Natural killer cell (primary cell): Measurements from ENCODE around the gene AGPAT2. TPM values are rescaled to one million over a fixed set of nuclear protein-coding genes. Genes with fewer than 3 reads are reported as not detected.

ENCODE experiments used
- ATAC-seq, 3 donors: fragments of 150-1000 bp in 2 of 3; fragments of 200-7000 bp in 1 of 3; cut with Tn5 transposase; 1 replicate in 1 of 3; 2 replicates in 2 of 3; pipeline ENCODE4 v1.10.0; 2021; ENCODE audit warnings: mild to moderate bottlenecking in 2 of 3, moderate library complexity in 2 of 3
- DNase-seq, 2 donors: peaks; one replicate each; pipeline versions ENCODE4 v3.0.0 to v3.0.0-alpha.2; 2013 to 2021; ENCODE audit warnings: mixed read lengths in 1 of 2
- H3K27ac ChIP-seq: one replicate; pipeline ENCODE4 v1.5.1; 2013; ENCODE audit warnings: mild to moderate bottlenecking, low read length
- H3K27me3 ChIP-seq: one replicate; pipeline ENCODE4 v1.6.1; 2013; ENCODE audit warnings: low read length; ENCODE audit not compliant: control insufficient read depth, insufficient read depth
- H3K36me3 ChIP-seq: one replicate; pipeline ENCODE4 v1.6.1; 2013; ENCODE audit warnings: low read length; ENCODE audit not compliant: control insufficient read depth, insufficient read depth
- H3K4me1 ChIP-seq: one replicate; pipeline ENCODE4 v1.6.1; 2013; ENCODE audit warnings: low read length; ENCODE audit not compliant: control insufficient read depth, insufficient read depth
- H3K4me3 ChIP-seq: one replicate; pipeline ENCODE4 v1.5.1; 2013; ENCODE audit warnings: low read length
- H3K9me3 ChIP-seq: one replicate; pipeline ENCODE4 v1.6.1; 2013; ENCODE audit warnings: low read length; ENCODE audit not compliant: control insufficient read depth, insufficient read depth
- H3K27ac Mint-ChIP-seq, 2 donors: one replicate each; pipeline ENCODE4 v1.8.0; 2022; ENCODE audit warnings: mild to moderate bottlenecking in 2 of 2, mixed read lengths in 2 of 2, moderate library complexity in 1 of 2
- H3K27me3 Mint-ChIP-seq, 2 donors: one replicate each; pipeline ENCODE4 v1.8.0; 2022; ENCODE audit warnings: low read depth in 2 of 2, mixed read lengths in 2 of 2
- H3K36me3 Mint-ChIP-seq: one replicate; pipeline ENCODE4 v1.8.0; 2022; ENCODE audit warnings: mixed read lengths
- H3K4me1 Mint-ChIP-seq, 2 donors: one replicate each; pipeline ENCODE4 v1.8.0; 2022; ENCODE audit warnings: mixed read lengths in 2 of 2
- H3K4me3 Mint-ChIP-seq: one replicate; pipeline ENCODE4 v1.8.0; 2022; ENCODE audit warnings: mild to moderate bottlenecking, moderate library complexity, mixed read lengths
- H3K9me3 Mint-ChIP-seq, 2 donors: one replicate each; pipeline ENCODE4 v1.8.0; 2022; ENCODE audit warnings: mixed read lengths in 2 of 2
- CTCF ChIP-seq: fragments of 200-600 bp; IDR thresholded peaks from one replicate; pipeline ENCODE4 v1.8.0; 2022; ENCODE audit warnings: antibody characterized with exemption
- WGBS: methylation state at CpG from one replicate; pipeline ENCODE4 v1.1.7; 2013; ENCODE audit warnings: missing lambda C conversion rate; ENCODE audit not compliant: insufficient coverage; 5-methylcytosine and 5-hydroxymethylcytosine counted together
- intact Hi-C: fragments of 100-400 bp; cut with micrococcal nuclease; formaldehyde crosslinking; loops from one replicate; pipeline ENCODE4 v1.14.2; 2022
- total RNA-seq, 4 donors: library from RNA; stranded (reverse); fragments of 120-200 nt in 1 of 4; gene quantifications; one replicate each; pipeline versions ENCODE4 v1.2.3 to v1.2.4, GENCODE V29; 2013 to 2022

The AGPAT2 gene
- total RNA-seq, 3 donors from 2014 or later (not counting 1 experiment from before 2014, with no cell fraction given): 10.3 to 19.4 (median 12.0) TPM

GRCh38 chr9:136701668-136702053 lies 14.4 kb upstream of the AGPAT2 start:
- no peak for TF ChIP-seq CTCF
- DNase-seq (no peak), ATAC-seq (peak in 1 of 3 donors; percentile 3)
- intact Hi-C loops: loop anchor here (2.0 kb wide), 1 partner anchor 25 kb away; no protein-coding TSS in a partner anchor
- peaks cover 7% of the 10 kb centered on the region for H3K27me3 ChIP-seq
- no peak overlapping the region for H3K4me3 ChIP-seq
- H3K4me3 Mint-ChIP-seq: peak overlapping the region; percentile 59
- H3K36me3 Mint-ChIP-seq: no peaks in the 10 kb centered on the region
- H3K36me3 ChIP-seq: no peaks in the 10 kb centered on the region
- peaks cover 8 to 12% of the 10 kb centered on the region in 2 donors for H3K4me1 Mint-ChIP-seq
- 33% methylated on average over 7 of the region's 10 CpGs for WGBS
- H3K27ac Mint-ChIP-seq: peak overlapping the region; percentile 67 to 89
- no peak overlapping the region for H3K27ac ChIP-seq
- peaks cover 31% of the 10 kb centered on the region for H3K4me1 ChIP-seq
- peaks cover 19% of the 10 kb centered on the region in 2 donors for H3K27me3 Mint-ChIP-seq
- no peaks in the 10 kb centered on the region for H3K9me3 Mint-ChIP-seq
- H3K9me3 ChIP-seq: no peaks in the 10 kb centered on the region

DNA sequence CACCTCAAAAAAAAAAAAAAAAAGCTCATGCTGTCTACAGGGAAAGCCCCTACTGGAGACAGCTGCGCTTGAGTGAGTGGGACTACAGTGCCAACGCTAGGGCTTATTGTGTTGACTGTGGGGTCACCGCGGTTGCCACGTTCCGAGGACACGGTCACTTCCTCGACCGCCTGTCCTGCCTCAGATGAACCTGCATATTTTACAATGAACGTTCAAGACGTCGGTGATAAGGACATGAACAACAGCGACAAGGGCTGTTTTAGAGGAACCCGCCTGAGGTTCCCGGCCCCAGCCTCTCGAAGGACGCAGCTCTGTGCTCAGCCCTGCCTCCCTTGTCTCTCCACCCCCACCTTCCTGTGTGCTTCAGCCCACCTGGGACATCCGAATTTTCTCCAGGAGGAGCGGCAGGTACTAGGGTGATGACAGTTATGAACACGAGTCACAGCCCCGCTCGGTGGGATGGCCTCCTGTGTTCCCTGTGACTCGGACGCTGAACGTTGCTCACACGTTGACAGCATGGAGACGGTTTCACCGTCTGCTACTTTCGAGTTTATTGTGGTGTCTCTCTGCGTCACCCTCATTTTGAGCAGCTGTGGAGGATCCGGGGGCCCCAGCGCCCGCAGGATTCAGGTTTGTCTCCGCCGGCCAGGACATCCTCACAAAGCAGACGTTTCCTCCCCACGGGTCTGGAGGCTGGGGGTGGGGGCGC lies 13.9 kb upstream of the AGPAT2 start:
- WGBS: under 1% methylated on average over 38 of the region's 38 CpGs
- Histone ChIP-seq H3K36me3 (no peaks in the 10 kb centered on the region), H3K9me3 (no peaks in the 10 kb centered on the region), H3K27me3 (peaks cover 7% of the 10 kb centered on the region), H3K4me3 (peak overlapping the region; percentile 4), H3K27ac (no peak overlapping the region), H3K4me1 (peaks cover 32% of the 10 kb centered on the region)
- peak; percentile 79 to 91 (median 80) for ATAC-seq
- peaks cover 19% of the 10 kb centered on the region in 2 donors for H3K27me3 Mint-ChIP-seq
- H3K27ac Mint-ChIP-seq: peak overlapping the region; percentile 67 to 89
- H3K4me3 Mint-ChIP-seq: peak overlapping the region; percentile 59
- no peak for TF ChIP-seq CTCF
- H3K9me3 Mint-ChIP-seq: no peaks in the 10 kb centered on the region
- intact Hi-C loops: loop anchor here (2.0 kb wide), 1 partner anchor 26 kb away; no protein-coding TSS in a partner anchor
- peaks cover 8 to 12% of the 10 kb centered on the region in 2 donors for H3K4me1 Mint-ChIP-seq
- DNase-seq: peak; percentile 60 to 76
- no peaks in the 10 kb centered on the region for H3K36me3 Mint-ChIP-seq

DNA sequence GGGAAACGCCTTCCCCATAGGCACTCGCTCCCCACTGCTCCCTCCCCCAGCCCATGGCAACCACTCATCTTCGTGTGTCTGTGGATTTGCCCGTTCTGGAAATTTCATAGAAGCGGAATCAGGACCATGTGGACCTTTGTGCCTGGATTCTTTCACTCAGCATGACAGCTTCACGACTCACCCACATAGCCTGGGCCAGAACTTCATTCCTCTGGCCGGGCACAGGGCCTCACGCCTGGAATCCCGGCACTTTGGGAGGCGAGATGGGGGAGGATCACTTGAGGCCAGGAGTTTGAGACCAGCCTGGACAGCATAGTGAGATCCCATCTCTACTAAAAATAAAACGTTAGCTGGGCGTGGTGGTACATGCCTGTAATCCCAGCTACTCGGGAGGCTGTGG lies 13.0 kb upstream of the AGPAT2 start:
- peaks cover 15% of the 10 kb centered on the region in 2 donors for H3K27me3 Mint-ChIP-seq
- H3K4me1 Mint-ChIP-seq: peaks cover 8 to 12% of the 10 kb centered on the region in 2 donors
- no peaks in the 10 kb centered on the region for H3K9me3 Mint-ChIP-seq
- H3K36me3 Mint-ChIP-seq: no peaks in the 10 kb centered on the region
- intact Hi-C loops: loop anchor here (2.0 kb wide), 1 partner anchor 26 kb away; no protein-coding TSS in a partner anchor
- no peak overlapping the region for H3K4me3 ChIP-seq
- H3K4me3 Mint-ChIP-seq: no peak overlapping the region
- DNase-seq (no peak), ATAC-seq (no peak)
- peak overlapping the region in 1 of 2 donors; percentile 89 for H3K27ac Mint-ChIP-seq
- peaks cover 35% of the 10 kb centered on the region for H3K4me1 ChIP-seq
- H3K27me3 ChIP-seq: peaks cover 7% of the 10 kb centered on the region
- TF ChIP-seq CTCF: no peak
- H3K36me3 ChIP-seq: no peaks in the 10 kb centered on the region
- no peak overlapping the region for H3K27ac ChIP-seq
- 87% methylated on average over 13 of the region's 13 CpGs for WGBS
- H3K9me3 ChIP-seq: no peaks in the 10 kb centered on the region
